Neural crest cell (in vitro differentiated cells): Measurements from ENCODE around the gene SLU7. TPM values are rescaled to one million over a fixed set of nuclear protein-coding genes. Genes with fewer than 3 reads are reported as not detected.

Source experiments
- DNase-seq: peaks from one replicate; pipeline ENCODE4 v3.0.0; 2021; ENCODE audit warnings: low read depth, mixed read lengths, low spot score
- H3K27ac Mint-ChIP-seq: one replicate; pipeline ENCODE4 v1.8.0; 2021; ENCODE audit warnings: mild to moderate bottlenecking, mixed read lengths; ENCODE audit not compliant: unreplicated experiment
- H3K27me3 Mint-ChIP-seq: 2 replicates; pipeline ENCODE4 v1.8.0; 2021; ENCODE audit warnings: low read depth, mild to moderate bottlenecking, mixed read lengths
- H3K36me3 Mint-ChIP-seq: 2 replicates; pipeline ENCODE4 v1.8.0; 2021; ENCODE audit warnings: low read depth, mild to moderate bottlenecking, mixed read lengths
- H3K4me1 Mint-ChIP-seq: 2 replicates; pipeline ENCODE4 v1.8.0; 2021; ENCODE audit warnings: mixed read lengths
- H3K4me3 Mint-ChIP-seq: one replicate; pipeline ENCODE4 v1.8.0; 2021; ENCODE audit warnings: mild to moderate bottlenecking, mixed read lengths
- H3K9me3 Mint-ChIP-seq: 2 replicates; pipeline ENCODE4 v1.8.0; 2021; ENCODE audit warnings: mixed read lengths
- total RNA-seq: library from RNA; stranded (reverse); gene quantifications from 2 replicates; pipeline ENCODE4 v1.2.1, GENCODE V29; 2021
- TF ChIP-seq, protein P1 (sequence below): fragments of 200-600 bp; sonication (generic); conservative IDR thresholded peaks from 2 replicates; pipeline ENCODE4 v1.5.0; 2021; ENCODE audit warnings: antibody characterized with exemption, mild to moderate bottlenecking

SLU7 gene
- total RNA-seq, 1 donor from 2014 or later, result 26.2 TPM

GRCh38 chr5:160436017-160436416, 17.1 kb upstream of the SLU7 start:
- DNase-seq, result no peak
- H3K27ac Mint-ChIP-seq, result no peak overlapping the region
- H3K4me3 Mint-ChIP-seq, result no peak overlapping the region
- H3K36me3 Mint-ChIP-seq, result no peaks in the 10 kb centered on the region
- H3K27me3 Mint-ChIP-seq, result peaks cover 25% of the 10 kb centered on the region
- H3K4me1 Mint-ChIP-seq, result peaks cover 23% of the 10 kb centered on the region
- no peaks in the 10 kb centered on the region for H3K9me3 Mint-ChIP-seq
- TF ChIP-seq, protein P1, sequence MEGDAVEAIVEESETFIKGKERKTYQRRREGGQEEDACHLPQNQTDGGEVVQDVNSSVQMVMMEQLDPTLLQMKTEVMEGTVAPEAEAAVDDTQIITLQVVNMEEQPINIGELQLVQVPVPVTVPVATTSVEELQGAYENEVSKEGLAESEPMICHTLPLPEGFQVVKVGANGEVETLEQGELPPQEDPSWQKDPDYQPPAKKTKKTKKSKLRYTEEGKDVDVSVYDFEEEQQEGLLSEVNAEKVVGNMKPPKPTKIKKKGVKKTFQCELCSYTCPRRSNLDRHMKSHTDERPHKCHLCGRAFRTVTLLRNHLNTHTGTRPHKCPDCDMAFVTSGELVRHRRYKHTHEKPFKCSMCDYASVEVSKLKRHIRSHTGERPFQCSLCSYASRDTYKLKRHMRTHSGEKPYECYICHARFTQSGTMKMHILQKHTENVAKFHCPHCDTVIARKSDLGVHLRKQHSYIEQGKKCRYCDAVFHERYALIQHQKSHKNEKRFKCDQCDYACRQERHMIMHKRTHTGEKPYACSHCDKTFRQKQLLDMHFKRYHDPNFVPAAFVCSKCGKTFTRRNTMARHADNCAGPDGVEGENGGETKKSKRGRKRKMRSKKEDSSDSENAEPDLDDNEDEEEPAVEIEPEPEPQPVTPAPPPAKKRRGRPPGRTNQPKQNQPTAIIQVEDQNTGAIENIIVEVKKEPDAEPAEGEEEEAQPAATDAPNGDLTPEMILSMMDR, result no peak

DNA sequence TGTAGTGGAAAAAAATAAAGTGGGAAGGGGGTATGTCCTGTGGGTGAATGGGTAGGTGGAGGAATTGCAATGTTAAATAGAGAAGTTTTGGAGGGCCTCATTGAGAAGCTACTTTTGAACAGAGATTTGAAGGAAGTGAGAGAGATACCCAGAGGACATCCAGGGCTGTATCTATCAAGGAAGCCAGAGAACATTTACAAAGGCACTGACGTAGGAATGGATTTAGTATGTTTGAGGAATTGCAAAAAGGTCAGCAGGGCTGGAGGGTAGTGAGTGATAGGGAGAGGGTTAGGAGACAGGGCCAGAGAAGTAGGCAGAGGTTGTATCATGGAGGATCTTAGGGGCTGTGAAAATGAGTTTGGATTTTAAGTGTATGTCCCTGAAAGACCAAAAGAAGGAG, 16.7 kb upstream of the SLU7 start:
- TF ChIP-seq, protein P1, result no peak
- Mint-ChIP-seq H3K27me3 (peaks cover 25% of the 10 kb centered on the region), H3K27ac (no peak overlapping the region), H3K36me3 (no peaks in the 10 kb centered on the region), H3K9me3 (no peaks in the 10 kb centered on the region), H3K4me3 (no peak overlapping the region), H3K4me1 (peaks cover 23% of the 10 kb centered on the region)
- no peak for DNase-seq

DNA sequence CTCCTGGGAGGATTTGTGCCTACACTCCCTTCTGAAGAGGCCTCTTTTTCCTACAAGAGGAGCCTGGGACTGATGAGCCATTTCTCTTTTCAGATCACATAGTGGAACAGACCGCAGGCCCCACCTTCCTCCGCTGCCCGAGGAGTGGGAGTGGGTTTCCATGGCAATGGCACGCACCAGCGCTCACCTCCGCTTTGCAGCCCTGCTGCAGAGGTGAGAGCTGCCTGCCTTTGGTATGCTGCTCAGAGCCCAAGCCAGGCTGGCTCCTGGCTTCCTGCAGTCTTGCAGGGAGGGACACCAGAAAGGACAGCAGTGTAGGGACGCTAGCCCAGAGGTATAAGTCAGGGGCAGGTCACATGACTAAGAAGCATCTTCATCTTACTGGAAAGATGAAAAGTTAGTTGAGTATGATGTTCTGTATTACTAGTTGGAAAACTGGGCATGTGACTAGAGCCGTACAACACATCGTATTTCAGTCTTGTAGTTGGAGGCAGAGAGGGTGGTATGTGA, 15.2 kb upstream of the SLU7 start:
- Mint-ChIP-seq H3K27ac (no peak overlapping the region), H3K27me3 (peaks cover 23% of the 10 kb centered on the region), H3K9me3 (no peaks in the 10 kb centered on the region), H3K4me3 (no peak overlapping the region), H3K36me3 (no peaks in the 10 kb centered on the region), H3K4me1 (peaks cover 20% of the 10 kb centered on the region)
- DNase-seq, result no peak
- TF ChIP-seq, protein P1, result no peak

DNA sequence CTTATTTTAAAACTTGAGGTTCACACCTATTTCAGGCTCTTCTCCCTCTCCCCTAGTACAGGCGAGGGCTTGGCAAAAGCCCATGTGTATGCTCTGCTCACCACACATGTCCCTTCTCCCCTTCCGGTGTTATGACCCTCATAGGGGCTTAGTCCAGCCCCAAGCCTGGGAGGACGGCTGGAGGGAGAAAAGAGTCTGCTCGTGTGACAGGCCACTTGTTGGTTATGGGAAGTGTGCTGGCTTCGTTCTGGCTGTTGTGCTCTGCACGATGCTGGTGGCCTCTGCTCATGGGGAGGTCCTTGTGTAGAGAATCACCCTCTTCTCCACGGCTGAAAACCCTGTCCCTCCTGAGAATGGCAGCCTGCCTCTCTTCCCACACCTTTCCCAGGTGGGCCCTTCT, 13.9 kb upstream of the SLU7 start:
- Mint-ChIP-seq H3K4me3 (no peak overlapping the region), H3K36me3 (no peaks in the 10 kb centered on the region), H3K9me3 (no peaks in the 10 kb centered on the region), H3K4me1 (peaks cover 10% of the 10 kb centered on the region), H3K27me3 (peaks cover 15% of the 10 kb centered on the region), H3K27ac (no peak overlapping the region)
- DNase-seq, result no peak
- TF ChIP-seq, protein P1, result no peak

GRCh38 chr5:160432196-160432595, 13.3 kb upstream of the SLU7 start:
- Mint-ChIP-seq H3K27me3 (peaks cover 15% of the 10 kb centered on the region), H3K4me3 (no peak overlapping the region), H3K36me3 (no peaks in the 10 kb centered on the region), H3K9me3 (no peaks in the 10 kb centered on the region), H3K4me1 (peaks cover 10% of the 10 kb centered on the region), H3K27ac (no peak overlapping the region)
- no peak for DNase-seq
- TF ChIP-seq, protein P1, result no peak

DNA sequence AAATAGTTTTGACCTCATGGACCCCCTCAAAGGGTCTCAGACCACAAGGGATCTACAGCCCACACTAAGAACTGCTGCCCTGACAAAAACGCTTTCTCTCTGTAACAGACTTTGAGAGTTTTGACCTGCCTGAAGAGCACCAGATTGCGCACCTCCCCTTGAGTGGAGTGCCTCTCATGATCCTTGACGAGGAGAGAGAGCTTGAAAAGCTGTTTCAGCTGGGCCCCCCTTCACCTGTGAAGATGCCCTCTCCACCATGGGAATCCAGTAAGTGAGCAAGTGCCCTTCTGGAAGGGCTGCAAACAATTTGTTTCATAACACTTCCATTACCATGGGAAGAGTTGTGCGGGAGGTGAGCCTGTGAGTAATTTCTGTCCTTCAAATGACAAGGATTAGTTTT, 8.7 kb upstream of the SLU7 start:
- Mint-ChIP-seq H3K36me3 (no peaks in the 10 kb centered on the region), H3K4me1 (peaks cover 30% of the 10 kb centered on the region), H3K9me3 (no peaks in the 10 kb centered on the region), H3K27me3 (no peaks in the 10 kb centered on the region), H3K4me3 (no peak overlapping the region), H3K27ac (no peak overlapping the region)
- TF ChIP-seq, protein P1, result no peak
- DNase-seq, result no peak
